Progenitor cell of endocrine pancreas (in vitro differentiated cells): ENCODE data around the gene PGAP3. TPM values are rescaled to one million over a fixed set of nuclear protein-coding genes. Genes with fewer than 3 reads are reported as not detected.

ENCODE experiments used
- microRNA-seq: library from miRNA; unstranded; fragments of <30 nt; microRNA quantifications from one replicate; pipeline ENCODE4 v1.1.0, GENCODE V29; 2020; ENCODE audit warnings: borderline number of aligned reads; ENCODE audit not compliant: unreplicated experiment
- total RNA-seq: library from RNA; stranded (reverse); gene quantifications from 2 replicates; pipeline ENCODE4 v1.2.1, GENCODE V29; 2021

Gene PGAP3
- total RNA-seq, 1 donor from 2014 or later = 40.1 TPM

Small RNA genes within 50 kb of the gene (microRNA-seq; reads per million reads assigned to microRNA genes)
- gene MIR4728 = 1.8 reads per million

Other genes starting within 250 kb of the PGAP3 start
- gene MED1, start 236.8 kb downstream of the PGAP3 start, total RNA-seq = 41.6 and 44.4 TPM in 2 replicates
- 81.5 and 86.8 TPM in 2 replicates for gene CDK12, start 226.6 kb downstream of the PGAP3 start, total RNA-seq
- not detected in 2 replicates for gene NEUROD2, start 80.1 kb downstream of the PGAP3 start, total RNA-seq
- gene PPP1R1B, start 61.1 kb downstream of the PGAP3 start, total RNA-seq = 0.89 TPM in 1 of 2 replicates, not detected in the other
- gene STARD3, start 50.9 kb downstream of the PGAP3 start, total RNA-seq = 57.0 and 62.5 TPM in 2 replicates
- gene TCAP, start 22.7 kb downstream of the PGAP3 start, total RNA-seq = 1.8 and 2.7 TPM in 2 replicates
- 2.5 and 3.1 TPM in 2 replicates for gene PNMT, start 19.6 kb downstream of the PGAP3 start, total RNA-seq
- 136 and 152 TPM in 2 replicates for gene ERBB2, start 12.0 kb upstream of the PGAP3 start, total RNA-seq
- gene MIEN1, start 42.5 kb upstream of the PGAP3 start, total RNA-seq = 43.4 and 48.0 TPM in 2 replicates
- 28.8 and 29.9 TPM in 2 replicates for gene GRB7, start 49.9 kb upstream of the PGAP3 start, total RNA-seq
- gene IKZF3, start 176.3 kb upstream of the PGAP3 start, total RNA-seq = not detected in 2 replicates
- gene ZPBP2, start 180.1 kb upstream of the PGAP3 start, total RNA-seq = not detected in 2 replicates
- gene GSDMB, start 230.6 kb upstream of the PGAP3 start, total RNA-seq = 25.7 and 25.9 TPM in 2 replicates
- gene ORMDL3, start 239.5 kb upstream of the PGAP3 start, total RNA-seq = 80.4 and 87.6 TPM in 2 replicates
- not detected in 2 replicates for gene LRRC3C, start 239.7 kb upstream of the PGAP3 start, total RNA-seq